ENCODE results near the gene ATG10.
"Not testable (repeated sequence)": the region's sequence is repeated elsewhere in the genome, so short reads cannot be mapped to it uniquely, and the experiment has no call there.

GRCh38 chr5:82009869-82010268 lies 38.0 kb downstream of the ATG10 start:
- not testable (repeated sequence) for TF ChIP-seq CTCF (conservative IDR thresholded peaks at IDR 0.05 in 1 of 2, IDR thresholded peaks at IDR 0.05 in 1 of 2; ENCODE audit: extremely low read depth in 1 of 2, insufficient read depth in 1 of 2, low read depth in 1 of 2, low read length in 2 of 2); EZH2 (IDR thresholded peaks at IDR 0.05; ENCODE audit: borderline replicate concordance, low read length)
